Gastrocnemius medialis (tissue), 4 donors: Measurements from ENCODE around the gene SGMS1. TPM values are rescaled to one million over a fixed set of nuclear protein-coding genes. Genes with fewer than 3 reads are reported as not detected.

ENCODE experiments used
- ATAC-seq, 2 donors: fragments of 150-250 bp; one replicate each; pipeline ENCODE4 v1.9.1; 2016
- DNase-seq, 2 donors: peaks; one replicate each; pipeline ENCODE4 v3.0.0-alpha.2; 2019
- H3K27ac ChIP-seq, 4 donors: fragments of 200-600 bp; sonication (generic); 1 replicate in 1 of 4; 2 replicates in 3 of 4; pipeline ENCODE4 v1.5.1; 2016 to 2018; ENCODE audit warnings: mild to moderate bottlenecking in 2 of 4, moderate library complexity in 1 of 4
- H3K27me3 ChIP-seq, 3 donors: fragments of 200-600 bp; sonication (generic) in 2 of 3; 1 replicate in 1 of 3; 2 replicates in 2 of 3; pipeline versions ENCODE4 v1.5.1 to v1.6.0; 2016 to 2019; ENCODE audit warnings: mild to moderate bottlenecking in 1 of 3, moderate library complexity in 1 of 3
- H3K36me3 ChIP-seq, 2 donors: fragments of 200-600 bp; sonication (generic) in 1 of 2; one replicate each; pipeline ENCODE4 v1.5.1; 2017 to 2018
- H3K4me1 ChIP-seq, 2 donors: fragments of 200-600 bp; sonication (generic) in 1 of 2; one replicate each; pipeline ENCODE4 v1.5.1; 2016 to 2017; ENCODE audit warnings: mild to moderate bottlenecking in 2 of 2
- H3K4me3 ChIP-seq, 4 donors: fragments of 200-600 bp; sonication (generic) in 3 of 4; 1 replicate in 1 of 4; 2 replicates in 3 of 4; pipeline ENCODE4 v1.5.1; 2016 to 2019; ENCODE audit warnings: mild to moderate bottlenecking in 2 of 4
- H3K9me3 ChIP-seq, 3 donors: fragments of 200-600 bp; sonication (generic) in 2 of 3; 1 replicate in 1 of 3; 2 replicates in 2 of 3; pipeline ENCODE4 v1.5.1; 2016 to 2019
- POLR2A ChIP-seq, 2 donors: fragments of 450-650 bp; IDR thresholded peaks; one replicate each; pipeline ENCODE4 v1.6.1; 2017; ENCODE audit warnings: antibody characterized with exemption in 2 of 2, mild to moderate bottlenecking in 2 of 2, moderate library complexity in 2 of 2
- in situ Hi-C, 4 donors: fragments of 200-750 bp; cut with MboI; loops; one replicate each; pipeline versions ENCODE4 v1.15.0 to v1.8.0; 2017; ENCODE audit warnings: low sequenced_read_pairs in 4 of 4
- intact Hi-C: fragments of 100-400 bp; cut with DNase I; formaldehyde crosslinking; loops from one replicate; pipeline ENCODE4 v1.15.1; 2023; ENCODE audit warnings: low total_unique reads
- total RNA-seq, 4 donors: library from RNA; depleted of rRNA; stranded (reverse); fragments of >200 nt; gene quantifications; one replicate each; pipeline versions ENCODE4 v1.1.0 to v1.2.3, GENCODE V29; 2016
- TF ChIP-seq, protein P1 (sequence below), 5 experiments: fragments of 450-650 bp in 3 of 5; fragments of 200-600 bp in 2 of 5; sonication (generic) in 2 of 5; IDR thresholded peaks in 4 of 5; conservative IDR thresholded peaks in 1 of 5; 1 replicate in 4 of 5; 2 replicates in 1 of 5; pipeline ENCODE4 v1.5.1; 2016 to 2019; ENCODE audit warnings: antibody characterized with exemption in 5 of 5, mild to moderate bottlenecking in 3 of 5, moderate library complexity in 3 of 5

The SGMS1 gene
- total RNA-seq, 4 donors from 2014 or later = 17.6 to 30.7 (median 25.0) TPM

DNA sequence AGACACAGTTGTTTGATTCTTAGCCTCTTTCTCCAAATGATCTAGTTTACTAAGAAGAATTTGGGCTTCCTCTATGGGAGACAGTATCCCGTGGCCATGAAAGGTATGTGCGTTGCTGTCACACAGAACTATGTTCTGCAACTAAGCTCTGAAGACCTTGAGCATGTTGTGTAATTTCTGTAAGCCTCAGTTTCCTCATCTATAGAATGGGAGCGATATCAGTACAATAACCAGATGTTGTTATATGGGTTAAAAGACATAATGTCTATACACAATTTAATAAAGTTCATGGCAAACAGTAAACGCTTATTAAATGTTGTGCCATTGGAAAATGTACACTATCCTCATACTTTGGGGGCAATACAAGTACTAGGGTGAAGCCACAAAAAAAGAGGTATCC lies 187.0 kb downstream of the SGMS1 start:
- TF ChIP-seq, protein P1, sequence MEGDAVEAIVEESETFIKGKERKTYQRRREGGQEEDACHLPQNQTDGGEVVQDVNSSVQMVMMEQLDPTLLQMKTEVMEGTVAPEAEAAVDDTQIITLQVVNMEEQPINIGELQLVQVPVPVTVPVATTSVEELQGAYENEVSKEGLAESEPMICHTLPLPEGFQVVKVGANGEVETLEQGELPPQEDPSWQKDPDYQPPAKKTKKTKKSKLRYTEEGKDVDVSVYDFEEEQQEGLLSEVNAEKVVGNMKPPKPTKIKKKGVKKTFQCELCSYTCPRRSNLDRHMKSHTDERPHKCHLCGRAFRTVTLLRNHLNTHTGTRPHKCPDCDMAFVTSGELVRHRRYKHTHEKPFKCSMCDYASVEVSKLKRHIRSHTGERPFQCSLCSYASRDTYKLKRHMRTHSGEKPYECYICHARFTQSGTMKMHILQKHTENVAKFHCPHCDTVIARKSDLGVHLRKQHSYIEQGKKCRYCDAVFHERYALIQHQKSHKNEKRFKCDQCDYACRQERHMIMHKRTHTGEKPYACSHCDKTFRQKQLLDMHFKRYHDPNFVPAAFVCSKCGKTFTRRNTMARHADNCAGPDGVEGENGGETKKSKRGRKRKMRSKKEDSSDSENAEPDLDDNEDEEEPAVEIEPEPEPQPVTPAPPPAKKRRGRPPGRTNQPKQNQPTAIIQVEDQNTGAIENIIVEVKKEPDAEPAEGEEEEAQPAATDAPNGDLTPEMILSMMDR (IDR thresholded peaks at IDR 0.05 in 4 of 5, conservative IDR thresholded peaks at IDR 0.05 in 1 of 5) = no peak
- TF ChIP-seq POLR2A (IDR thresholded peaks at IDR 0.05) = no peak
- H3K36me3 ChIP-seq = no peaks in the 10 kb centered on the region
- in situ Hi-C loops = no loop called here
- intact Hi-C loops = no loop called here
- H3K4me1 ChIP-seq = peaks cover 7% of the 10 kb centered on the region in 2 donors
- H3K27me3 ChIP-seq = no peaks in the 10 kb centered on the region
- no peak overlapping the region for H3K27ac ChIP-seq
- H3K4me3 ChIP-seq = no peak overlapping the region
- no peak for ATAC-seq
- no peak for DNase-seq
- no peaks in the 10 kb centered on the region for H3K9me3 ChIP-seq

- Histone ChIP-seq H3K27ac (peak overlapping the region in 2 of 4 donors; percentile 51 to 54), H3K36me3 (no peaks in the 10 kb centered on the region), H3K9me3 (no peaks in the 10 kb centered on the region), H3K4me1 (peaks cover 7 to 21% of the 10 kb centered on the region in 2 donors), H3K4me3 (no peak overlapping the region), H3K27me3 (no peaks in the 10 kb centered on the region)
- no peak for TF ChIP-seq POLR2A (IDR thresholded peaks at IDR 0.05)
- TF ChIP-seq, protein P1 (IDR thresholded peaks at IDR 0.05 in 4 of 5, conservative IDR thresholded peaks at IDR 0.05 in 1 of 5) = no peak
- intact Hi-C loops = no loop called here
- in situ Hi-C loops = no loop called here
- ATAC-seq (no peak), DNase-seq (no peak)
Observed at GRCh38 chr10:50432211-50433009, 191.3 kb downstream of the SGMS1 start.

GRCh38 chr10:50431791-50432190 lies 192.0 kb downstream of the SGMS1 start:
- Histone ChIP-seq H3K4me3 (peak overlapping the region in 2 of 4 donors; percentile 15 to 26), H3K27ac (peak overlapping the region; percentile 20 to 56 (median 52)), H3K4me1 (peaks cover 7 to 21% of the 10 kb centered on the region in 2 donors), H3K27me3 (no peaks in the 10 kb centered on the region), H3K36me3 (no peaks in the 10 kb centered on the region), H3K9me3 (no peaks in the 10 kb centered on the region)
- ATAC-seq (no peak), DNase-seq (no peak)
- in situ Hi-C loops (no loop called here), intact Hi-C loops (no loop called here)
- no peak for TF ChIP-seq POLR2A (IDR thresholded peaks at IDR 0.05)
- TF ChIP-seq, protein P1 (IDR thresholded peaks at IDR 0.05 in 4 of 5, conservative IDR thresholded peaks at IDR 0.05 in 1 of 5) = no peak

DNA sequence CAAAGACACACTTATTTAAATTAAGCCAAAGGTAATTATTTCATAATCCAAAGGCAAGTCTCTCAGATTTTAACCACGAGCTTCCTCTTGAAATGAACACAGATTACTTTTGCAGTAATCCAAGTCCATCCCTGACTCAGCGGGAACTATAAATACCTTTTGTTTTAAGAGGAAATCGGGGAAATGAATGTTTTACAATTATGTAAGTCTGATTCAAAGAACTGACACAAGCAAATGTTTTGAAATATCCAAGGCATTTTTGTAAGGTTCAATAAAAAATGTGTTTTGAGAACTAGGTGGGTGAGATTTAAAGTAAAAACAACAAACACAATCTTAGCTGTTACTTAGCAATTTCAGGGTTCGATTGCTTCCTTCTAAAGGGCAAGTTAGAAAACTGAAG lies 192.6 kb downstream of the SGMS1 start:
- H3K36me3 ChIP-seq = no peaks in the 10 kb centered on the region
- H3K9me3 ChIP-seq = no peaks in the 10 kb centered on the region
- TF ChIP-seq, protein P1 (IDR thresholded peaks at IDR 0.05 in 4 of 5, conservative IDR thresholded peaks at IDR 0.05 in 1 of 5) = no peak
- TF ChIP-seq POLR2A (IDR thresholded peaks at IDR 0.05) = no peak
- no peaks in the 10 kb centered on the region for H3K27me3 ChIP-seq
- H3K27ac ChIP-seq = peak overlapping the region; percentile 20 to 56 (median 52)
- peak overlapping the region in 2 of 4 donors; percentile 15 to 26 for H3K4me3 ChIP-seq
- in situ Hi-C loops = no loop called here
- peaks cover 7 to 21% of the 10 kb centered on the region in 2 donors for H3K4me1 ChIP-seq
- intact Hi-C loops = no loop called here
- DNase-seq (no peak), ATAC-seq (no peak)
